GM12874 (cell line): ENCODE data around the gene KLHDC8B.

Experiments used
- CTCF ChIP-seq: IDR thresholded peaks from 2 replicates; pipeline ENCODE4 v1.5.1; 2011; ENCODE audit warnings: low read depth, mild to moderate bottlenecking, control low read depth, low read length, moderate library complexity; ENCODE audit not compliant: insufficient read depth

The KLHDC8B gene

DNA sequence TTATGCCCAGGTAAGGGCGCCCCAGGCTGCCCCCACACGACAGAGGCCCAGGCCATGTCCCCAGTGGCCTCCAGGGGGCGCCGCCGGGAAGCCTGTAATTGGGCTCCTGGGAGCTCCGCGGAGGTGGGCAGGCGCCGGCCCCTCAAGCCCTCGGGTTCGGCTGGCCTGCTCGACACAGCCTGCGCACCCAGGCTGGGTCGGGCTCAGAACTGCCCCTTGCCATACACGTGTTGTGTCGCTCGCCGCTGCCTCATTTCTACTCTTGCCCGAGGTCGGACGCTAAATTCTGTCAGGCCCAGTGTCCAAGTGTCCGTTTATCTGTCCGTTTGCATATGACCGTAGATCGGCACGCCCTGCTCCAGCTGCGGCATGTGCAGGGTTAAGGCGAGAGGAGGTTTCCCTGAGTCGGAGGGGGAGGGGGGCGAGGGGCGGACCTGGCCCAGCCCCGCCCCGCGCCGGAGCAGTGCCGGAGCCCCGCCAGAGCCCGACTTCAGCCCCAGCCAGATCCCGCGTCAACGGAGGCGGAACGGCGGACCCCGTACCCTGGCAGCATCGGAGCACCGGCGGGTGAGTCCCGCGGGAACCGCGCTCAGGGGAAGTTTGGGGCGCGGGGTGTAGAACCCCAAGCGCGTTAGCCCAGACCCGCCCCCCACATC, at the start of gene KLHDC8B:
Gene KLHDC8B, plus strand, starts transcription at position 480 of the 656 bp plus-strand sequence. CDS start 1,172 bp downstream, outside the sequence.
- peak; percentile 96 for TF ChIP-seq CTCF

GRCh38 chr3:49122022-49122421, 49.4 kb upstream of the KLHDC8B start:
- TF ChIP-seq CTCF: no peak

DNA sequence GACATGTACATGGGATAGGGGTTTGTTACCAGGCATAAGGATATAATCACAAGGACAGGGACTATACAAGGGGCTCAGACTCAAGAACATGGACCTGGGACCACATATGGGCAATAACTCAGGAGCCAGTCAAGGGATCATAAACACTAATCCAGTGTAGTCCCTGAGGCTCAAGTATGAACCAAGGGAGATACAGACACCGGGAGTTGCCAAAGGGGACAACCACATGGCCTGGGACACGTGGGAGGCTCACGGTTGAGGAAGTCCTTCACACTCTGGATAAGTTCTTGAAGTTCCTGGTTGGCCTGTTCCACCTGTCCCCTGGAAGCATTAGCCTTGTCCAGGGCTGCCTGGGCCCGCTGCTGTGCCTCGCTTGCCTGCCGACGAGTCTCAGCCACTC, 48.9 kb upstream of the KLHDC8B start:
- no peak for TF ChIP-seq CTCF

- TF ChIP-seq CTCF: no peak
These were observed 48.4 kb upstream of the KLHDC8B start for GRCh38 chr3:49122886-49123545.

GRCh38 chr3:49123687-49124086, 47.7 kb upstream of the KLHDC8B start:
- TF ChIP-seq CTCF: no peak

DNA sequence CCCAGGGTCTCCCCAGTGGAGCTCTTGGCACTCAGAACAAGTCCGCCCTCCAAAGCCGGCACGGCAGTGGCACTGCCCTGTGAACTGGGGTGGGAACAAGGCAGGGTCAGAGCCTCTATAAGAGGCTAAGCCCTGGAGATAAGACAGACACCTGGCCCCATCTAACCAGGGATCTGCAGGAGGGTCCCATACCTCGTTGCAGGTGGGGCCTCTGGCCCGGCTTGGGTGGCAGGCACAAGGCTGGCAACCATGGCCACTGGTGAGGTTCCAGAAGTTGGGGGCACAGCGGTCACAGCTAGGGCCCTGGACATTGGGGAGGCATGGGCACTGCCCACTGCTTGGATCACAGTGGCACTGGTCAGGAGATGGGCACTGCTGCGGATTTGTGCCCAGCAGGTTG, 47.2 kb upstream of the KLHDC8B start:
- TF ChIP-seq CTCF: no peak

GRCh38 chr3:49124991-49125670, 46.3 kb upstream of the KLHDC8B start:
- TF ChIP-seq CTCF: peak; percentile 39
